GM19468 (cell line): ENCODE measurements around the gene DPCD.

Experiments used
- ATAC-seq: cut with Tn5 transposase; IDR thresholded peaks from one replicate; pipeline ENCODE4 v1.9.1; 2021; ENCODE audit warnings: mild to moderate bottlenecking, moderate library complexity, moderate number of reproducible peaks; ENCODE audit not compliant: unreplicated experiment; ENCODE audit errors: extremely low read depth

Gene DPCD

DNA sequence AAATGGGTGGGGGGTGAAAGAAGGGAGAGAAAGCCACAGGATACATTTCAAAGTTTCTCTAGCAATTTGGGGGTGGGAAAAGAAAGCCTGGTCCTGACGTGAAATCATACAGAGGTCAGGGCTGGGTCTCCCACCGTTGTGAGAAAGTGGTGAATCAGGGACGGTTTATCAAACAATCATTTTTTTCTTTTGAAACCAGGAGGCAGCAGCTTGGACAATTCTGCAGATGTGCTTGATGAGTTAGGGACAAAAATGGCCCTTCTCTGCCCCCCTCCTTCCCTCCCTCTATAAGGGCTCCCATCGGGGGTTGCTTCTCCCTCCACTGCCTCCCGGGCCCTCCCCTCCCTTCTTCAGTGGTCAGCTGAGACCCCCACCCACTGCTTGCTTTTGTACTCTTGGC lies 63.2 kb downstream of the DPCD start:
- ATAC-seq, result no peak

DNA sequence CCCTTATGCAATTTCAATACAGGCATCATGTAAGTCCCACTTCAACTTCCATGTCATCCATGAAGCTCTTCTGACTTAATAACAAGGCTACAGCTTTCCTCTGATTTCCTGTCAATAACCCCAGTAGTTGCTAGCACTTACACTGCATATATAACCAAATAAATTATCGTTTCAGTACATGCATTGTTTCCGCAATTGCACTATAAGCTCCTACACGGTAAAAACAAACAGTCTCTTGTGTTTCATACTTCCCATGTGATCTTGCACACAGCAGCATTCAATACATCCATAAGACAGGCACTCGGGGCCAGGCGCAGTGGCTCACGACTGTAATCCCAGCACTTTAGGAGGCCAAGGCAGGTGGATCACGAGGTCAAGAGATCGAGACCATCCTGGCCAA lies 65.4 kb downstream of the DPCD start:
- ATAC-seq, result no peak

DNA sequence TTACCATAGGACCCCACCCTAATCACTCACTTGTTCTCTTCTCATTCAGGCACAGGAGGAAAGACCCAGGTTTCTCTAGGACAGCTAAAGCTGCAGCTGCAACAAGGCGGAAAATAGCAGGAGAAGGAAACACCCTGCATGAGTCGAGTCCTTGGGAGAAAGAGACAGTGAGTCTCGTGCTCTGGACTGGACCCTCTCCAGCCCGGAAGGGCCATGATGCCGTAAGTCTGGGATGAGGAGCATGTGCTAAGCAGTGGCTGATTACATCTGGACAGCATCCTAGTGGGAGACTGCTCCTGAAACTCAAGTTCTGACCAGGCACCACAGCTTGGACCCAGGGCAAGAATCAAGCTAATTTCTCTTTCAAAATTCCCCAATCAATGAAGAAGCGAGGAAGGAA lies 67.4 kb downstream of the DPCD start:
- no peak for ATAC-seq

DNA sequence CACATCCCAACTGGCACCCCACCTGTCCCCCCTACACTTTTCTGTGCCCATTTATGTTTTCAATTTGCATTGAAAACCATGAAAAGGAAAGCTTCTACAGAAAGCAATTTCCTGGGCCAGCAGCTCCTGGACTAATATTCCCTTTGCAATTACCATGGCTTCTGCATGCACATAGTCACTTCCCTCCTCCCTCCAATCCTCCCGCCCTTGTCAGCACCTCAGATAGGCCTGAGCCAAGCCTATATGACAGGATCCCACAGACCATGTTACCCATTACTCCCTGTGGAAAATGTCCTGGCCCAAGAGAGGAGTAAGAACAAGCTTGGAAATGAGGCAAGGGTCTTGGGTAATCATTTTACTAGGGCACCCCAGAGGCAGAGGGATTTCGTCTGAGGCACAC lies 68.8 kb downstream of the DPCD start:
- no peak for ATAC-seq

DNA sequence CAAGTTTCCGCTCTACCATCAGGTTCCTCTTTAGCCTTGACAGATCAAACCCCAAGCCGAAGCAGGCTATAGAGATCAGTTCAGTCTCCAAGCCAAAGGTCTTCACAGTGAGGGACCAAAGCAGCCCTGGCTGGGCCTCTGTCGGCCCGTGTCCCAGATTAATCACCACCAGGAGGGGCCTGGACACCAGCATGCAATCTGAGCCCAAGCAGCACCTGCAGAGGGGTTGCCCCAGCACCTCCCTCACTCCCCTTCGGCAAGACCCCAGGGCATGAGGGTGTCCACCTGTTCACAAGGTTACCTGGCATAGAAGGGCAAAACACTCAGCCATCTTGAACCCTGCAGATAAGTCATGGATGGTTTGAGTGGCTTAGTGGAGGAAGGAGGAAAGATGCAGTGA lies 70.9 kb downstream of the DPCD start:
- no peak for ATAC-seq
